HG03066 (cell line): ENCODE data around the gene RRP1B.
"Not testable (repeated sequence)": the region's sequence is repeated elsewhere in the genome, so short reads cannot be mapped to it uniquely, and the experiment has no call there.

Experiments used
- ATAC-seq: cut with Tn5 transposase; IDR thresholded peaks from one replicate; pipeline ENCODE4 v1.9.1; 2021; ENCODE audit warnings: low read depth; ENCODE audit not compliant: unreplicated experiment

Gene RRP1B

DNA sequence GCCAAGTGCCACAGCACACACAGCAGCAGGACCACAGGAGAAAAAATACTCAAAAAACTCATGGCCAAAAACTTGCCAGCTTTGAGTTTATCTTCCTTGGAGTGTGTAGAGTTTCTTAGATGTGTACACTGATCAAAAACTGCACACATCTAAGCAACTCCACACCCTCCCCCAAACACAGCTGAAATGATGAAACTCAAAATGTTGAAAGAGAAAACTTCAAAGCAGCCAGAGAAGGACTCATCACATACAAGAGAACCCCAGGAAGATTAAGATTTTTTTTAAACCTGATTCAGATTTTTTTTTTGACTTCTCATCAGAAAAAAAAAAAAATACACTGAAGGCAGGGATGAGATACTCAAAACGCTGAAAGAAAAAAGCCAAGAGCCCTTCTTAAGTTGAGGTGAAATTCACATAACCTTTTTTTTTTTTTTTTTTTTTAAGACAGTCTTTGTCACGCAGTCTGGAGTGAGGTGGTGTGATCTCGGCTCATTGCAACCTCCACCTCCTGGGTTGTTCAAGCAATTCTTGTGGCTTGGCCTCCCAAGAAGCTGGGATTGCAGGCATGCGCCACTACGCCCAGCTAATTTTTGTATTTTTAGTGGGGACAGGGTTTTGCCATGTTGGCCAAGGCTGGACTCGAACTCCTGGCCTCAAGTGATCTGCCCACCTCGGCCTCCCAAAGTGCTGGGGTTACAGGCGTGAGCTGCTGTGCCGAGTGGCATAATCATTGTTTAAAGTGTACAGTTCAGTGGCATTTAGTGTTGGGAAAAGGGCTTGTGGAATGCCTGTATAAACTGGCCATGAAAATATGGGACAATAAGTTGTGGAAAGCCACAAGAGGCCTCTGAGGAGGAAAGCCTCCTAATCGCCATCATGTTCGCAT, 38.6 kb downstream of the RRP1B start:
- no peak for ATAC-seq

DNA sequence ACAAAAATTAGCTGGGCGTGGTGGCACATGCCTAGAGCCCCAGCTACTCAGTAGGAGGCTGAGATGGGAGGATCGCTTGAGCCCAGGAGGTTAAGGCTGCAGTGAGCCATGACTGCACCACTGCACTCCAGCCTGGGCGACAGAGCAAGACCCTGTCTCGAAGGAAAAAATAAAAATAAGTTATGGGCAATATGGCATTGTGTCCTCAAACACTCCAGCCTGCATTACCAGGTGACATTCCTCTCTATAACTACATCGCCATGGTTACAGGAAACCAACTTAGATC, 40.1 kb downstream of the RRP1B start:
- not testable (repeated sequence) for ATAC-seq

DNA sequence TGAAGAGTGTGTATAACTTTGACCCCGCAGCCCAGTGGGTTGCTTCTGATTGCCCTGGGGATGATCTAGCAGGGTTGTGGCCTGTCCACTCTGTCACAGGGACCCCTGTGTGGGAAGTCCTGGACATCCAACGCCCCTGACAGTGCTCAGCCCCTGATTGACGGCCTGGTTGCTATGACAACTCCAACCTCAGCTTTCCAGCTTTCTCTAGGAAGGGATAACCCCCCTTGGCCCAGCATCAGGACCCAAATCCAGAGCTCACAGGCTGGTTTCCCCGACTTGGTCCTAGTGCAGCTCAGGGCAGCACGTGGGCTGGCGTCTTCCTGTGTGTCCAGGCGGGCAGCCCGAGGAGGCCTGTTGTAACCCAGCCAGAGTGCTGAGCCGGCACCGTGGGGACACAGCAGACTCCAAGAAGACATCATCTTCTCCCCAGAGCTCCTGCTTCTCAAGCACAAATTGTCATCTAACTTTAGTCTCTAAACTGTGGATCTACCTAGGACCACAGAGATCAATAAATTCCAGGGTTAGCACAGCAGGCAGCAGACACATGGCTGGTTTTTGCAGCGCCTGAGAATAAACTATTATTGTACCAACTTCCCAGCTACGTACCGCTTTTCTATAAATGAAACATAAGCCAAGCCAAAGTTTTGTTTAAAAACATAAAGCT, 40.7 kb downstream of the RRP1B start:
- no peak for ATAC-seq

DNA sequence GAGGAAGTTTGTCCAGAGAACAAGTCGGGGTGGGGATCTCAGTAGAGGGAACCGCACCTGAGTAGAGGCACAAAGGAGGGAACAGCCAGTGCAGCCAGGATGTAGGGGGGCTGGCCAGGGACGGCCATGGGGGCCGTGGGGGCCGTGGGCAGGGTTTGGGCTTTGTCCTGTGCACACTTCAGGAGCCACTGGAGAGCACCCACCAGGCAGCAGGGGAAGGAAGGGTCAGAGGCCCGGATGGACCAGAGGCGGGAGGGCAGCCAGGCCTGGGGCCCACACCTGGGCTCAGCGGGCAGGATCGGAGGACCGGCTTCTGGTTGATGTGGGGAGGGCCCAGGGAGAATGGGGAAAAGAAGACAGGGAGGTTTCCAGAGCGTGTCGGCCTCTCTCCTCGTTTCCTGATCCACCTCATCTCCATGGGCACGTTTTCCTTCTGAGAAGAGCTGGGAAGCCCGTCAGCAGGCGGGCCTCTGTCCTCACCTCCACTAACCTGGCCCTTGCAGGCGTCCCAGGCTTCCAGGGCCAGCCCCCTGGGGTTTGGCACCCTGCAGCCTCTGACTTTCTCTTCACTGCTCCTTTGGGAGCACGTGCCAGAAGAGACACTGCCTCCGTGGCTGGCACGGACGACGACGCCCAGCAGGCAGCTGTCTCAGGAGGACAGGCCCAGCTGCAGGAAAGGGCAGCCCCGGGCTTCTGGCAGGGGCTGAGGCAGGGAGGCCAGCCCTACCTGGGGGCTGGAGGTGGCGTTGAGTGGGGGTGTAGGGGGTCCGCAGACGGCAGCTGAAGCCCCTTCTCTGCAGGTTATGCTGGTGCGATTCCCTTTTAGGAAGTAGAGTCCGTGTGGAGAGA, 42.8 kb downstream of the RRP1B start:
- no peak for ATAC-seq

DNA sequence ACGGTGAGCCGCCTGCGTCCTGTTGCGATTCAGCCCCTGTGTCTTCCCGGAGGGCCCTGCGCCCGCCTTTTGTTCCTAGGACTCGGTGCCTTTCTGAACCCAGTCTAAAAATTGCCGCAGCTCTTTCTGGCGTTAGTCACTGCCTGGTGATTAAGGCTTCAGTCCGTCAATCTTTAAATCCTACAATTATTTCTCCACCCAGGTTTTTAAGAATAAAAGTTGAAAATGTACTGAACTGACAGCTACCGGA, 43.4 kb downstream of the RRP1B start:
- ATAC-seq = no peak

DNA sequence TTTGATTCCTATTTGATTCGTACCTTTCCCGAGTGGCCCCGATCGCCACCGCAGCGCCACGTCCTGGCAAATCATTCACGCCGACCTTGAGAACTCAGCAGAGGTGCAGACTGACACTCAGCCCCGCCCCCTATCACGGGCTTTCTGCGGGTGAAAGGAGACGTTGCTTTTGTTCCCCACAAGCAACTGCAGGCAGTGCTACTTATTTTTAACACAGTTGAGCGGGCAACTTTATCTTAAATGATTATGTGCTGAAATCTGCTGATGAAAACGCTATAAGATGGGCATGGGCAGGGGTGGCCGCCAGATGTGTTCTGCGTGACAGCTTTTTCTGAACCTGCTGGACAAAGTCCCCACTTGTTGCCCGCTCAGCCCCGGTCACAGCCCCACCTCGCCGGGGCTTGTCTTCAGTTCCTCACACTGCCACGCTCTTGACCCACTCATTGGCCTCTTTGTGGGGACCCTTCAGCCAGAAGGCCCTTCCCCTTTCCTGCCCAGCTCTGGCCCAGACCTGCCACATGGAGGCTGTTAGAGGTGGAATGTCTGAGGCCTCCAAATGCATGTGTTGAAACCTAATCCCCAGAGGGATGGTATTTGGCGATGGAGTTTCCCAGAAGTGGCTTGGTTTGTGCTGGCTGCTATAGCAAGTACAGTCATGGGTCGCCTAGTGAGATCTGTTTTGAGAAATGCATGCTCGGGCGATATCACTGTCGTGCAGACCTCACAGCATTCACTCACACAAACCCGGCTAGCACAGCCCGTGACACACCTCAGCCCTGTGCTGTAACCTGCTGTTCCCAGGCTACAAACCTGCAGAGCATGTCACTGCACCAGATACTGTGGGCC, 43.9 kb downstream of the RRP1B start:
- no peak for ATAC-seq

DNA sequence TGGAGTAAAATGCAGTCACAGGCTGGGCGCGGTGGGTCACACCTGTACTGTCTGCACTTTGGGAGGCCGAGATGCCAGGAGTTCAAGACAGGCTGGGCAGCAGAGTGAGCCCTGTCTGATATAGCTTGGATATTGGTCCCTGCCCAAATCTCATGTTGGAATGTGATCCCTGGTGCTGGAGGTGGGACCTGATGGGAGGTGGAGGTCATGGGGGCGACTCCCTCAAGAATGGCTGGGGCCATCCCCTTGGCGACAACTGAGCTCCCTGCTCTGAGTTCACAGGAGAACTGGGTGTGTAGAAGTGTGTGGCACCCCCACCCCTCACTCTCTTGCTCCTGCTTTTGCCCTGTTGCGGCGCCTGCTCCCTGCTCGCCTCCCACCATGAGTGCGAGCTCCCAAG, 48.1 kb downstream of the RRP1B start:
- no peak for ATAC-seq

DNA sequence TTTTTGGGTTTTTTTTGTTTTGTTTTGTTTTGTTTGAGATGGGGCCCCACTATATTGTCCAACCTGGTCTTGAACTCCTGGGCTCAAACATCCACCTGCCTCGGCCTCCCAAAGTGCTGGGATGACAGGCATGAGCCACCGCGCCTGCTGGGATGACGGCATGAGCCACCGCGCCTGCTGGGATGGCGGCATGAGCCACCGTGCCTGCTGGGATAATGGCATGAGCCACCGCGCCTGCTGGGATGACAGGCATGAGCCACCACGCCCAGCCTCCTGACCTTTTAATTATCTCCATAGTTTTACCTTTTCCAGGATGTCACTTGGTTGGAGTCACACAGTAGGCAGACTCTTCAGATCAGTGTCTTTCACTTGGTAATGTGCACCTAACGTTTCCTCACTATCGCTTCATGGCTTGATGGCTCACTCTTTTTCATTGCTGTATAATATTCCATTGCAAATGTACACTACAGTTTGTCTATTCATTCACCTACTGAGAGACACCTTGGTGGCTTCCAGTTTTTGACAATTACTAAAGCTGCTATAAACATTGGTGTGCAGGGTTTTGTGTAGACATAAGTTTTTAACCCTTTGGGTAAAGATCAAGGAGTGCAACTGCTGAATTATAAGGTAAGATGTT, 49.5 kb downstream of the RRP1B start:
- no peak for ATAC-seq

DNA sequence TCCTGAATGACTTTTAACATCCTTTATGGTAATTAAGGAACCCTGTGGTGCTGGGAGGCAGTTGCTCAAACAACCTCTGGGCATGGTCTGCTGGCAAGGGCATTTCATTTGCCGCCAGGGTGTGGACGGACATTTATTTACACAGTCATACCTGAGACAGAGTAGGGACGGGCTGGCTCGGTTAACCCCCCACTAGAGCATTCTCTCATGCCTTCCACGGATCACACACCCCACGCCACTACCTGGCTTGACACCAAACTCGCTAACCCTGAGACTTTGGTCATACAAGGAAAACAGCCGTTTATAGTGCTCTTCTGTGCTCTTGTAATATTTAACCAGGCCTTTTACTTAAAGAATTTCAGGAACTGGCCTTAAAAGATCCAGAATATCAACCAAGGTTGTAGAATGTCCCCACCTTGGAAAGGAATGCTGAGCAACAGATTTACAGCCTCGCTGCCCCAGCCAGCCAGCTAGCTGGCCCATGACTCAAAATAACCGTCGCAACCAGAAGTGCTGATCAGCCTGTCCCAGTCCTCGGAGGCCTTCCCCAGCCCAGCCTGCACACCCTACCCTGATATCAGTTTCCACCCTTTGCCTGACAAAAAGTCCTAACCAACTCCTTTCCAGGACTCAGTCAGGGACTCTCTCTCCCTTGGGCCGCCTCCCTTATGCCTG, 53.0 kb downstream of the RRP1B start:
- no peak for ATAC-seq

DNA sequence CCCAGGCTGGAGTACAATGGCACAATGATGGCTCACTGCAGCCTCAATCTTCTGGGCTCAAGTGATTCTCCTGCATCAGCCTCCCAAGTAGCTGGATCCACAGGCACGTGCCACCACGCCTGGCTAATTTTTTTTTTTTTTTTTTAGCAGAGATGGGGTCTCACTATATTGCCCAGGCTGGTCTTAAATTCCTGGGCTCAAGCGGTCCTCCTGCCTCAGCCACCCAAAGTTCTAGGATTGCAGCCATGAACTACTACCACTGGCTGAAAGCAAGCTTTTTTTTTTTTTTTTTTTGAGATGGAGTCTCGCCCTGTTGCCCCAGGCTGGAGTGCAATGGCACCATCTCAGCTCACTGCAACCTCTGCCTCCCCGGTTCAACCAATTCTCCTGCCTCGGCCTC, 53.8 kb downstream of the RRP1B start:
- not testable (repeated sequence) for ATAC-seq

DNA sequence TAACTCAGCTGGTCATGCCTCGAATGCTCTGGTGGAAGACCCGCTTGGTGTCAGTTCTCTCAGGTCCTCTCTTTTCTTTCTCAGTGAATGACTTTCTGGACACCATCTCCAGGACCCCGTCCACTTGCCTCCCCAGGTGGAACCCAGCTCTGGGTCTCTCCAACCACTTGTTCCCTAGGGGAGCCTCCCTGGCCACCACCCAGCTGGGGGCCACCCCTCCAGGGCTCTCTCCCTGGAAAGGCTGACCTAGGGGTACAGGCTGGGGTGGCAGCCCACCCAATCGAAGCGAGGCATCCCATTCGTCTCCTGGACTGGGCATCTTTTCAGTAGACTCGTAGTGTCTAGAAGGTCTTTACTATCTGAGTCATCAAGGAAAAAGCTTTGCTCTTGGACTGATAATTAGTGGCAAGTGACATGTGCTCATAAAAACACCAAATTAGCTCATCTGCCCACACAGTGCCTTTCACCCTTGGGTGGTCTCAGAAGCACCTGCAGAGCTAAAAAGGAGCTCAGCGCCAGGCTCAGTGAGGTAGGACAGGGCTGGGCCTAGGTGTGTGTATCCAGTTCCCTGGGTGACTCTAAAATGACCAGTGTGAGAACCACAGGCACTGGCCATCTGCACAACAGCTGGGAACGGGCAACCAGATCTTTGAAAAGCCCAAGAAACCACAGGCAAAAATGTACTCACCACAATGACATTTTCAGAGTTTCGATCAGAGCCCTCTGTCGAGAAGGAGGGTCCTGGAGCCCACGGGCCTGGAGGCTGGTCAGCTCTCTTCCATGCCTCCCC, 57.2 kb downstream of the RRP1B start:
- ATAC-seq = peak; percentile 38

DNA sequence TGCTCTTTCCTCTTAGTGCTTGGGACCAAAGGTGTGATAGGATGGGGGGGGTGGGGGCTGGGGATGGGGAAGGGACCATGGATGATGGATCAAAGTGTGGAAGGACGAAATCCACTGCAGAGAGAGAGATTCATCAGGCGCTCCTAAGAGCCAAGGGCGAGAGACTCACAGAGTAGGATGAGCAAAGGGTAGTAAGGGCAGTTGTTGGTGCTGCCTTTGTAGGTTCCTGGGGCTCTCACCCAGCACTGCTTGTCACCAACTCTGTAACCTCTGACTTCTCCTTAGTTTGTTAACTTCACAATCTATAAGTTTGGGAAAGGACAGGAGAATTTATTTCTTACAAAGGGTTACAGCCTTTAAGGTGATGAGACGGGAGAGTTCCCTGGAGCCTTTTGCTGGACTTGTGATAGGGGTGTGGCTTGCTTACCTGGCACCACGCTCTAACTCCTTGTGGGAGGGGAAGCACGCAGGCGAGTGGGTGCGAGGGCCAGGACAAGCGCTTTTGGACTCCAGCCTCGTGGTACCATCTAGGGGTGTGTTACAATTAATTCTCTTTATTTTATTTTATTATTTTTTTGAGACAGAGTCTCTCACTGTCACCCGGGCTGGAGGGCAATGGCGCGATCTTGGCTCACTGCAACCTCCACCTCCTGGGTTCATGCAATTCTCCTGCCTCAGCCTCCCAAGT, 58.0 kb downstream of the RRP1B start:
- ATAC-seq = no peak

DNA sequence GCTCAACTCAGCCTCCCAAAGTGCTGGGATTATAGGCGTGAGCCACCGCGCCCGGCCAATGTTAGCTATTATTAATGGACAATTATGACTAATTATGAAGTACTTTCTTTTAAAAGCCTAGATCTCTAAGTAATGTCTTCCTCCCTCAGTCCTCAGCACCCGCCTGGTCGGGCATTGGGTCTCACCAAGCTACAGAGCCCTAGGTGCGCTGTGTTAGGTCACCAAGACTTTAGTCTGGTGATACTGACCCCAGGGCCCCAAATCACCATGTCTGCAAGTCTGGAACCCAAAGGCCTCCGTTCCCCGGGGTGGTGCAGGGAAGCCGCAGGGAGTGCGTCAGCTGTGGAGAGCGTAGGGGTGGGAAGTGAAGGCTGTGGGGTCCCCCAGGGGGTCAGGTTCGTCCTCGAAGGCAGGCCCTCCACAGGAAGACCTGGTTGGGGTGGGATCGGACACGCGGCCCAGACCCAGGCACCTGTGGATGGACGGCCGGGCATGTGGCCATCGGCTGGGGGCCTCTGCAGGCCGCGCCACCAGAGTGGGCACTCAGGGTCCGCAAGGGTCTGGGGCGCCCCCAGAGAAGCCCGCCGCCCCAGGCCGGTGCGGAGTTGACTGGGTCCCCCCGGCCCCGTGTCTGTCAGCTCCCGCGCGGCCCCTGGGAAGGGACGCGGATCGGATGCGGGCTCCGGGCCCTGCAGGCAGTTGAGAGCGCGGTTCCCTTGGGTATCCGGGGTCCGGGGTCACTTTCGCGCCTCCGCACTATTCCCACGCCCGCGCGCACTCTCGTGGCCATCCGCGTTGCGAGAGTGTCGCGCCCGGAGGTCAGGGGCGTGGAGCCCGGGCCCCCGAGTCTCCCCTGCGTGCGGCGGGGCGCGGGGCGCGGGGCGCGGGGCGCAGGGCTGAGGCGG, 58.9 kb downstream of the RRP1B start:
- no peak for ATAC-seq

DNA sequence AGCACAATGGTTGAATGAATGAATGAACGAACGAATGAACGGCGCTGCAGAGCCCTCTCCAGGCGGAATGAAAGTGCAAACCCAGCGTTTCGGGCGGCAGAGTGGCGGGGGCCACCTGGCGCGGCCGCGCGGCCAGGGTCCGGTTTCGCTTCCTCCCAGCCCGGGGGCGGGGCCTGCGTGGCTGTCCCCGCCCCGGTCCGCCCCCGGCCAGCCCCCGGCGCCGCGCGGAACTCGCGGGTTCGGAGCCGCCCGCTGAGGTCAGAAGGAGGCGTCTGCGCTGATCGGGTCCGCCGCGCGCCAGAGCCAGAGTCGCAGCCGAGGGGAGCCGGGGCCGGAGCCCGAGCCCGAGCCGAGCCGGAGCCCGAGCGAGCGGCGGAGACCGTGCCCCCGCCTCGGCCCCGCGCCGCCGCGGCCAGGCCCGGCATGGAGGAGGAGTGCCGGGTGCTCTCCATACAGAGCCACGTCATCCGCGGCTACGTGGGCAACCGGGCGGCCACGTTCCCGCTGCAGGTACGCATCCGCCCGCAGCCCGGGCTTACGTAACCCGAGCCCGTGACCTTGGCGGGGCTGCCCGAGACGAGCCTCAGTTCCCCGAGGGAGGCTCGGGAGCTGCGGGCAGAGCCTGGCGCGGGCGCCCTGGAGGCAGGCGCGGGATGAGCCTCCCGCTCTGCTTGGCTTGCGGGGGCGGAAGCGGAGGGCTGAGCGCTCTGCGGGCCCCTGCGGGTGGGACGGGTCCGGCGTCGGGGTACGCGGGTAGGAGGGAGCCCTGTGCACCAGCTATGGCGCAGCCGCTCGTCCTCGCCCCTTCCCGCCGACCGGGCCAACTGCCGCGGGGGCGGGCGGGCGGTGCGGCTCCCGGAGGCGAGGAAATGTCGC, 59.8 kb downstream of the RRP1B start, which contains the start of gene PDXK:
Gene PDXK, plus strand, starts transcription at position 258 of the 876 bp plus-strand sequence. Its CDS starts 166 bp downstream, at position 424.
- ATAC-seq = peak; percentile 61

DNA sequence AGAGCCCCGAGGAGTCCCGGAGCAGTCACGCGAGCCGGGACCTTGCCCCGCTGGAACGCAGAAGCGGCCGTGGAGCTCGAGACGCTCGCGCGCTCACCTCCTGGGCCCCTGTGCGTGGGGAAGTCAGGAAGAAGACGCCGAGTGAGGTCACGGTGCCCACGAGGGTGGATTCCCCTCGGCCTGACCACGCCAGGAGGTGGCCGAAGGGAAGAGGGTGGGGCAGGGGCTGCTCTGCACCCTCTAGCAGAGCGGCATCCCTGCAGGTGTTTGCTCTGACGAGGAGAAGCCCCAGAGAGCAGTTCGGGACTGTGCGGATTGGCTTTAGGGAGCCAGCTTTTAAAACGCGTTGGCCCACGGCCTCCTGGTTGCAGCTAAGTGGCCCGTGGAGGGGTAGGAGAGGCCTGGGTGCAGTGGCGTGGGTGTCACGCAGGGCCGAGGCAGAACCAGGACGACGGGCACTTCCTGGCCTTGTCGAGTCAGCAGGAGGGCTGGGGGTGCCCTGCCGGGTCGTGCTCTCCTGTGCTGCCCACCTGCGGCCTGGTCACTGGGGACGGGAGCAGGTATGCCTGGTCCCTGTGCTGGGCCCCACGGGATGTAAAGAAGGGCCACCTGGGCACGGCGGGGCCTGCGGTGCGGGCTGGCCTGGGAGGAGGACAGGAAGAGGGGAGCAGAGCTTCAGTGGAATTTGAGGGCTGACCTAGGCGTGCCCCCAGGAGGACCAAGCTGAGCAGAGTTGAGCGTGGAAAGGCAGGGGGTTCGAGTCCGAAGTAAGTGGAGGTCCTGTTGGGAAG, 60.6 kb downstream of the RRP1B start:
- no peak for ATAC-seq
